HFF-Myc (cell line): ENCODE measurements around the gene POR.

Experiments used
- DNase-seq: peaks from one replicate; pipeline ENCODE4 v3.0.0-alpha.2; 2011; ENCODE audit warnings: low read depth; ENCODE audit errors: extremely low read depth
- H3K4me3 ChIP-seq: replicated peaks from 2 replicates; pipeline ENCODE4 v1.5.1; 2011; ENCODE audit warnings: low read depth, mild to moderate bottlenecking, control low read depth, low read length
- CTCF ChIP-seq: IDR thresholded peaks from 2 replicates; pipeline ENCODE4 v1.5.1; 2012; ENCODE audit warnings: mild to moderate bottlenecking, low read depth, low read length, control low read depth; ENCODE audit errors: missing control alignments

The POR gene

GRCh38 chr7:75979759-75980429, 64.9 kb downstream of the POR start:
- H3K4me3 ChIP-seq: no peak overlapping the region
- no peak for DNase-seq
- TF ChIP-seq CTCF: no peak

GRCh38 chr7:75980430-75981202, 65.7 kb downstream of the POR start:
- DNase-seq: no peak
- no peak for TF ChIP-seq CTCF
- no peak overlapping the region for H3K4me3 ChIP-seq

GRCh38 chr7:75981203-75981452, 66.2 kb downstream of the POR start:
- DNase-seq: no peak
- no peak for TF ChIP-seq CTCF
- H3K4me3 ChIP-seq: no peak overlapping the region

- DNase-seq: no peak
- TF ChIP-seq CTCF: no peak
- H3K4me3 ChIP-seq: no peak overlapping the region
Measured at GRCh38 chr7:75981453-75982305, 66.7 kb downstream of the POR start.

GRCh38 chr7:75982306-75983064, 67.5 kb downstream of the POR start:
- no peak for TF ChIP-seq CTCF
- H3K4me3 ChIP-seq: no peak overlapping the region
- DNase-seq: no peak

GRCh38 chr7:75983471-75984129, 68.6 kb downstream of the POR start:
- no peak for DNase-seq
- no peak for TF ChIP-seq CTCF
- H3K4me3 ChIP-seq: no peak overlapping the region
